GM06990 (cell line): Measurements from ENCODE around the gene SLC25A22.

ENCODE experiments used
- DNase-seq: peaks from one replicate; pipeline ENCODE4 v3.0.0-alpha.2; 2011; ENCODE audit not compliant: insufficient read length; ENCODE audit errors: extremely low read depth
- H3K27me3 ChIP-seq: replicated peaks from 2 replicates; pipeline ENCODE4 v1.6.0; 2011; ENCODE audit warnings: low read length; ENCODE audit not compliant: control insufficient read depth, insufficient read depth
- H3K36me3 ChIP-seq: 2 replicates; pipeline ENCODE4 v1.5.1; 2011; ENCODE audit warnings: low read length; ENCODE audit not compliant: control insufficient read depth, insufficient read depth
- H3K4me3 ChIP-seq: replicated peaks from 2 replicates; pipeline ENCODE4 v1.5.1; 2011; ENCODE audit warnings: low read depth, mild to moderate bottlenecking, control low read depth, low read length
- TF ChIP-seq, protein P1 (sequence below): IDR thresholded peaks from 2 replicates; pipeline ENCODE4 v1.5.1; 2011; ENCODE audit warnings: low read length, control low read depth, mild to moderate bottlenecking, inconsistent platforms; ENCODE audit not compliant: insufficient read depth, poor library complexity, severe bottlenecking

SLC25A22 gene

DNA sequence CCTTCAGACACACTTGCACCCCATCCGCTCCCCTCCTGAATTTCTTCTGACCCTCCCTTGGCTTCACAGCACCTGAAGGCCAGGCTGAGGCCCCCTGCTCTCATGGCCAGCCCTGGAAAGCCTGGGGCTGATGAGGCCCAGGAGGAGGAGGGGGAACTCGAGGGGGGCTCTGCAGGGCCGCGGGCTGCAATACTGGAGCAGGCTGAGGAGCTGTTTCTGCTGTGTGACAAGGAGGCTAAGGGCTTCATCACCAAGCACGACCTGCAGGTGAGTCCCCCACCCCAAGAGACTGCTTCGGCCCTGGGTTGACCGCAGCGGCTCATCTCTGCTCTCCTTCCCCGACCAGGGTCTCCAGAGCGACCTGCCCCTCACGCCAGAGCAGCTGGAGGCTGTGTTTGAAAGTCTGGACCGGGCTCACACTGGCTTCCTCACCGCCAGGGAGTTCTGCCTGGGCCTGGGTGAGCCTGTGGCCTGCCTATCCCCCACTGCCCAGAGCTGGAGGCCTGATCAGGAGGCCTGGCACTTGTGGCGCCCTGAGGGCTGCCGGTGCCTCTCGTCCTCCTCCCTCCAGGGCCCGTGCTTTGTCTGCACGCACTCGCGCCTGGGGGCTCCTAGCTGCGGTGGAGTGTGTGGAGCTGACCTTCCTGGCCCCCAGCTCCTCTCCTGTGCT is 30.6 kb upstream of the SLC25A22 start:
- TF ChIP-seq, protein P1, sequence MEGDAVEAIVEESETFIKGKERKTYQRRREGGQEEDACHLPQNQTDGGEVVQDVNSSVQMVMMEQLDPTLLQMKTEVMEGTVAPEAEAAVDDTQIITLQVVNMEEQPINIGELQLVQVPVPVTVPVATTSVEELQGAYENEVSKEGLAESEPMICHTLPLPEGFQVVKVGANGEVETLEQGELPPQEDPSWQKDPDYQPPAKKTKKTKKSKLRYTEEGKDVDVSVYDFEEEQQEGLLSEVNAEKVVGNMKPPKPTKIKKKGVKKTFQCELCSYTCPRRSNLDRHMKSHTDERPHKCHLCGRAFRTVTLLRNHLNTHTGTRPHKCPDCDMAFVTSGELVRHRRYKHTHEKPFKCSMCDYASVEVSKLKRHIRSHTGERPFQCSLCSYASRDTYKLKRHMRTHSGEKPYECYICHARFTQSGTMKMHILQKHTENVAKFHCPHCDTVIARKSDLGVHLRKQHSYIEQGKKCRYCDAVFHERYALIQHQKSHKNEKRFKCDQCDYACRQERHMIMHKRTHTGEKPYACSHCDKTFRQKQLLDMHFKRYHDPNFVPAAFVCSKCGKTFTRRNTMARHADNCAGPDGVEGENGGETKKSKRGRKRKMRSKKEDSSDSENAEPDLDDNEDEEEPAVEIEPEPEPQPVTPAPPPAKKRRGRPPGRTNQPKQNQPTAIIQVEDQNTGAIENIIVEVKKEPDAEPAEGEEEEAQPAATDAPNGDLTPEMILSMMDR = no peak
- peaks cover 1% of the 10 kb centered on the region for H3K27me3 ChIP-seq
- DNase-seq = no peak
- H3K4me3 ChIP-seq = no peak overlapping the region
- 0 out of 2 replicates have a peak, but pooled peaks cover 2% of the 10 kb centered on the region for H3K36me3 ChIP-seq

GRCh38 chr11:827897-828192 is 29.8 kb upstream of the SLC25A22 start, which contains the start of gene CRACR2B:
TSS of gene CRACR2B (plus strand) at chr11:827919. CDS start at chr11:828608, 689 bp downstream.
- TF ChIP-seq, protein P1 = no peak
- DNase-seq = no peak
- Histone ChIP-seq H3K4me3 (peak within 1 kb of the TSS; percentile 67), H3K27me3 (peaks cover 1% of the 10 kb centered on the region; the same call in 1 of the 2 replicates), H3K36me3 (0 out of 2 replicates have a peak, but pooled peaks cover 2% of the 10 kb centered on the region)

DNA sequence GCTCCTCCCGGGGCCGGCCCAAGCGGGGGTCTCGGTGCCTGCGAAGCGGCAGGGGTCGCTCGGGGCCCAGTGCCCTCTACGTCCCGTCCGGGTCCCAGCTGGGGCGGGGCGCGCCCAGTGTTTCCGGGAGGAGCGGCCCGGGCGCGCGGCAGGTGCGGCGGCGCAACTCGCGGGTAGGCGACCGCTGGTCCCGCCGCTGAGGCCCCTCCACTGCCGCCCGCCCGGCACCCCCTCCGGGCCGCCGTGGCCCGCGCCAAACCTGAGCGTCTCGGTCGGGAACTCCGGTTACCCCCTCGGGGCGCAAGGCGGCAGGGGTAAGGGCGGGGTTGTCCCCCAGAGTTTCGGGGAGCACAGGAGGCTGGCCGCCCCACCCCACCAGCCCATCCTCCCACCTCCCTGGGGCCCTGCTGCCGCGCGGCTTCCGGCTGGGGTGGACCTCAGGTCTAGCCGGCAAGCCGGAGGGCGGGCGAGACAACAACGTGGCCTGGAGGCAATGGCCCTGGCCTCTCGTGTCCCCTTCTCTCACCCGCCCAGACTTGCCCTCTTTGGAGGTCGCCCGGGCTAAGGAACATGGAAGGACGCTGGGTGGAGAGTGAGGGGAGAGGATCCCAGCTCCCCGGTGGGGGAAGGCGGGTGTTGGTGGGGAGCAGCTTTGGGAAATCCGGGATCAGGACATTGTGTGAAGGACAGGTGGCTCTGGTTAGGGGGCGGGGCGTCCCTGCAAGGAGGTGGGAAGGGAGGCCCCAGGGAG is 29.2 kb upstream of the SLC25A22 start:
- peaks cover 4% of the 10 kb centered on the region; the same call in 1 of the 2 replicates for H3K36me3 ChIP-seq
- H3K27me3 ChIP-seq = peaks cover 1% of the 10 kb centered on the region; the same call in 1 of the 2 replicates
- peak overlapping the region; percentile 67 for H3K4me3 ChIP-seq
- TF ChIP-seq, protein P1 = no peak
- DNase-seq = peak; percentile 82

DNA sequence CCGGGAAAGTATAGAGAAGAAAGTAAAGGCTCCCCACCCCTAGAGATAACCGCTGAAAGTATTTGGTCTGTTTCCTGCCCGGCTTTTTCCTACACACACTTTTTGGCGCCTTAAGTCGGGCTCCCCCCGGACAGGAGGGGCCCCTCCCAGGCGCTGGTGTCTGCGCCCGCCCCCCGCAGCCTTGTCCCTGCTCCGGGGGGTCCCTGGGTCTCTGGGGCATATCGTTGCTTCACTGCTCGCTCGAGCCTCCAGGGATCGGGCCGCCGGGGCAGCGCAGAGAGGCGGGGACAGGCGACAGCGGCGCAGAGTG is 28.7 kb upstream of the SLC25A22 start:
- Histone ChIP-seq H3K4me3 (peak overlapping the region; percentile 67), H3K36me3 (peaks cover 4% of the 10 kb centered on the region; the same call in 1 of the 2 replicates)

DNA sequence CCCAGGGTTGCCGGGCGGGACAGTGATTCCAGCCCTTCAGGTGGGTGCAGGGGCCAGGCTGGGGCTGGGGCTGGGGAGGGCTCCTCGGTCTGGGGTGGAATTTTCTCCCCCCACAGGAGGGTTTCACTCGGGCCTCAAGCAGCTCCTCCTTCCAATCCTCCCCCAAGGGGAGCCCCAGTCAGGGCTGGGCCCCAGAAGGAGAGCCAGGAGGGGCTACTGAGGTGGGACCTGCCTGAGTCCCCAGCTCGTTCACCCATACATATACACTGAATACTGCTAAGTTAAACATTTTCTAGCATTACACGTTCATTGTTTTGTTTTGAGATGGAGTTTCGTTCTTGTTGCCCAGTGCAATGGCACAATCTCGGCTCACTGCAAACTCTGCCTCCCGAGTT is 28.1 kb upstream of the SLC25A22 start:
- Histone ChIP-seq H3K27me3 (no peaks in the 10 kb centered on the region), H3K36me3 (peaks cover 4% of the 10 kb centered on the region; the same call in 1 of the 2 replicates), H3K4me3 (no peak overlapping the region)
- no peak for DNase-seq
- TF ChIP-seq, protein P1 = no peak

More for the DNA sequence above, 28.7 kb upstream of the SLC25A22 start:
- TF ChIP-seq, protein P1 = no peak
- DNase-seq = no peak
- peaks cover 1% of the 10 kb centered on the region; the same call in 1 of the 2 replicates for H3K27me3 ChIP-seq
